ENCODE results near the gene KLHDC8A.
A peak's percentile ranks its signal among the peaks of the same experiment; 100 is the strongest.

The KLHDC8A gene

GRCh38 chr1:205339717-205340116 is 17.0 kb downstream of the KLHDC8A start:
- Mint-ChIP-seq H3K4me3 (no peak overlapping the region), H3K27me3 (peaks cover 44% of the 10 kb centered on the region), H3K9me3 (no peaks in the 10 kb centered on the region), H3K27ac (no peak overlapping the region), H3K4me1 (peaks cover 20% of the 10 kb centered on the region)
- ATAC-seq: peak; percentile 90
- DNase-seq: peak; percentile 44 to 67

GRCh38 chr1:205339197-205339702 is 17.5 kb downstream of the KLHDC8A start:
- Mint-ChIP-seq H3K4me3 (no peak overlapping the region), H3K4me1 (peaks cover 16% of the 10 kb centered on the region), H3K27ac (no peak overlapping the region), H3K9me3 (no peaks in the 10 kb centered on the region), H3K27me3 (peaks cover 39% of the 10 kb centered on the region)
- ATAC-seq (no peak), DNase-seq (no peak)

- H3K27ac Mint-ChIP-seq: no peak overlapping the region
- DNase-seq: no peak
- H3K4me1 Mint-ChIP-seq: peaks cover 12% of the 10 kb centered on the region
- ATAC-seq: no peak
- peaks cover 38% of the 10 kb centered on the region for H3K27me3 Mint-ChIP-seq
- H3K4me3 Mint-ChIP-seq: no peak overlapping the region
- no peaks in the 10 kb centered on the region for H3K9me3 Mint-ChIP-seq
These were observed 18.7 kb downstream of the KLHDC8A start for GRCh38 chr1:205338011-205338410.

GRCh38 chr1:205337481-205337880 is 19.2 kb downstream of the KLHDC8A start:
- Mint-ChIP-seq H3K4me1 (peaks cover 12% of the 10 kb centered on the region), H3K9me3 (no peaks in the 10 kb centered on the region), H3K27me3 (peaks cover 33% of the 10 kb centered on the region), H3K4me3 (no peak overlapping the region), H3K27ac (no peak overlapping the region)
- ATAC-seq (no peak), DNase-seq (no peak)

GRCh38 chr1:205335692-205336091 is 21.0 kb downstream of the KLHDC8A start:
- H3K27ac Mint-ChIP-seq: no peak overlapping the region
- H3K27me3 Mint-ChIP-seq: peaks cover 21% of the 10 kb centered on the region
- peak; percentile 77 for ATAC-seq
- peak; percentile 71 to 78 for DNase-seq
- H3K9me3 Mint-ChIP-seq: no peaks in the 10 kb centered on the region
- no peak overlapping the region for H3K4me3 Mint-ChIP-seq
- H3K4me1 Mint-ChIP-seq: peaks cover 12% of the 10 kb centered on the region

- no peaks in the 10 kb centered on the region for H3K9me3 Mint-ChIP-seq
- no peaks in the 10 kb centered on the region for H3K4me1 Mint-ChIP-seq
- no peak for DNase-seq
- no peak overlapping the region for H3K4me3 Mint-ChIP-seq
- no peak for ATAC-seq
- peaks cover 10% of the 10 kb centered on the region for H3K27me3 Mint-ChIP-seq
- H3K27ac Mint-ChIP-seq: no peak overlapping the region
These were observed 24.5 kb downstream of the KLHDC8A start for GRCh38 chr1:205332015-205332791.

GRCh38 chr1:205330150-205330549 is 26.6 kb downstream of the KLHDC8A start:
- no peaks in the 10 kb centered on the region for H3K9me3 Mint-ChIP-seq

GRCh38 chr1:205329719-205330118 is 27.0 kb downstream of the KLHDC8A start:
- no peaks in the 10 kb centered on the region for H3K9me3 Mint-ChIP-seq
- H3K27ac Mint-ChIP-seq: no peak overlapping the region
- peaks cover 15% of the 10 kb centered on the region for H3K27me3 Mint-ChIP-seq
- peaks cover 7% of the 10 kb centered on the region for H3K4me1 Mint-ChIP-seq
- DNase-seq: no peak
- no peak for ATAC-seq
- H3K4me3 Mint-ChIP-seq: no peak overlapping the region

More at GRCh38 chr1:205330150-205330549, 26.6 kb downstream of the KLHDC8A start:
- peaks cover 3% of the 10 kb centered on the region for H3K4me1 Mint-ChIP-seq
- no peak overlapping the region for H3K27ac Mint-ChIP-seq
- DNase-seq (no peak), ATAC-seq (no peak)
- H3K4me3 Mint-ChIP-seq: no peak overlapping the region
- peaks cover 15% of the 10 kb centered on the region for H3K27me3 Mint-ChIP-seq

GRCh38 chr1:205328476-205328875 is 28.2 kb downstream of the KLHDC8A start:
- peaks cover 15% of the 10 kb centered on the region for H3K4me1 Mint-ChIP-seq
- peaks cover 11% of the 10 kb centered on the region for H3K27me3 Mint-ChIP-seq
- no peaks in the 10 kb centered on the region for H3K9me3 Mint-ChIP-seq
- DNase-seq (no peak), ATAC-seq (no peak)
- no peak overlapping the region for H3K27ac Mint-ChIP-seq
- H3K4me3 Mint-ChIP-seq: no peak overlapping the region

- no peak for DNase-seq
- peaks cover 22% of the 10 kb centered on the region for H3K4me1 Mint-ChIP-seq
- H3K4me3 Mint-ChIP-seq: no peak overlapping the region
- no peaks in the 10 kb centered on the region for H3K9me3 Mint-ChIP-seq
- H3K27me3 Mint-ChIP-seq: peaks cover 7% of the 10 kb centered on the region
- no peak overlapping the region for H3K27ac Mint-ChIP-seq
- ATAC-seq: no peak
These were observed 29.8 kb downstream of the KLHDC8A start for GRCh38 chr1:205326812-205327466.

- Mint-ChIP-seq H3K27me3 (peaks cover 7% of the 10 kb centered on the region), H3K9me3 (no peaks in the 10 kb centered on the region), H3K4me3 (no peak overlapping the region), H3K27ac (no peak overlapping the region), H3K4me1 (peaks cover 33% of the 10 kb centered on the region)
- DNase-seq: peak; percentile 48 to 54
- ATAC-seq: no peak
These were observed 31.3 kb downstream of the KLHDC8A start for GRCh38 chr1:205325334-205325884.

- ATAC-seq (no peak), DNase-seq (no peak)
- Mint-ChIP-seq H3K27ac (no peak overlapping the region), H3K9me3 (no peaks in the 10 kb centered on the region), H3K4me1 (peaks cover 38% of the 10 kb centered on the region), H3K4me3 (no peak overlapping the region), H3K27me3 (peaks cover 7% of the 10 kb centered on the region)
These were observed 31.9 kb downstream of the KLHDC8A start for GRCh38 chr1:205324781-205325180.

GRCh38 chr1:205323794-205324193 is 32.9 kb downstream of the KLHDC8A start:
- ATAC-seq (no peak), DNase-seq (no peak)
- Mint-ChIP-seq H3K9me3 (no peaks in the 10 kb centered on the region), H3K4me3 (no peak overlapping the region), H3K27ac (no peak overlapping the region), H3K4me1 (peaks cover 48% of the 10 kb centered on the region), H3K27me3 (peaks cover 7% of the 10 kb centered on the region)

GRCh38 chr1:205321959-205322283 is 34.8 kb downstream of the KLHDC8A start:
- ATAC-seq (peak; percentile 46), DNase-seq (no peak)
- Mint-ChIP-seq H3K27me3 (peaks cover 3% of the 10 kb centered on the region), H3K9me3 (no peaks in the 10 kb centered on the region), H3K4me3 (peak overlapping the region; percentile 87 to 99), H3K4me1 (peaks cover 67% of the 10 kb centered on the region), H3K27ac (no peak overlapping the region)

GRCh38 chr1:205321162-205321958 is 35.4 kb downstream of the KLHDC8A start, which contains the start of gene NUAK2:
NUAK2 (minus strand) TSS chr1:205321745; CDS start chr1:205321628, 117 bp downstream.
- DNase-seq (peak; percentile 71 to 79), ATAC-seq (peak; percentile 81)
- peak within 1 kb of the TSS; percentile 87 to 99 for H3K4me3 Mint-ChIP-seq
- no peaks in the 10 kb centered on the region for H3K9me3 Mint-ChIP-seq
- H3K27ac Mint-ChIP-seq: peak within 1 kb of the TSS; percentile 70 to 89
- peaks cover 73% of the 10 kb centered on the region for H3K4me1 Mint-ChIP-seq
- no peaks in the 10 kb centered on the region for H3K27me3 Mint-ChIP-seq
